Measurements from ENCODE around the gene DNAJC4. TPM values are rescaled to one million over a fixed set of nuclear protein-coding genes. Genes with fewer than 3 reads are reported as not detected.
A peak's percentile ranks its signal among the peaks of the same experiment; 100 is the strongest.

Gene DNAJC4
- total RNA-seq, 1 experiment from 2014 or later: 24.2 TPM

- H3K27ac ChIP-seq (ENCODE audit: insufficient read length, low read depth, low read length): no peak overlapping the region
- no peaks in the 10 kb centered on the region for H3K23me2 ChIP-seq (ENCODE audit: insufficient read length, low read depth, low read length, poor library complexity, severe bottlenecking)
- no peak for DNase-seq
- no peak overlapping the region for H3K18ac ChIP-seq (ENCODE audit: insufficient read length, low read depth, low read length)
- no peak overlapping the region for H3K14ac ChIP-seq (ENCODE audit: insufficient read depth, low read length)
- no peak overlapping the region for H3K4me2 ChIP-seq (ENCODE audit: insufficient read depth, insufficient read length, low read length)
- no peaks in the 10 kb centered on the region for H3K9me3 ChIP-seq (ENCODE audit: control insufficient read depth, low read depth, low read length)
- no peak overlapping the region for H3K9ac ChIP-seq (ENCODE audit: extremely low read depth, insufficient read length, low read length)
- H2BK5ac ChIP-seq (ENCODE audit: insufficient read length, low read length): no peak overlapping the region
- no peak overlapping the region for H2BK15ac ChIP-seq (ENCODE audit: low read depth, low read length)
- H4K5ac ChIP-seq (ENCODE audit: insufficient read length, low read depth, low read length): no peak overlapping the region
- H3T11ph ChIP-seq (ENCODE audit: low read length): no peak overlapping the region
- H4K91ac ChIP-seq (ENCODE audit: insufficient read length, low read depth, low read length): peak overlapping the region; percentile 32
- H4K20me1 ChIP-seq (ENCODE audit: control insufficient read depth, insufficient read depth, insufficient read length): no peaks in the 10 kb centered on the region
- H3K27me3 Mint-ChIP-seq (ENCODE audit: low read depth): no peaks in the 10 kb centered on the region; the same call in 1 of the 2 replicates
- no peak overlapping the region for H2BK120ac ChIP-seq (ENCODE audit: low read depth, low read length, poor library complexity, severe bottlenecking)
- H3K9me3 Mint-ChIP-seq: no peaks in the 10 kb centered on the region
- no peak overlapping the region for H3K4ac ChIP-seq (ENCODE audit: low read depth, low read length)
- no CpG with 5 or more reads among the region's 11 CpGs for WGBS (ENCODE audit: extremely low coverage, insufficient read length, low lambda C conversion rate)
- no peak for TF ChIP-seq CTCF (conservative IDR thresholded peaks at IDR 0.05)
- no peaks in the 10 kb centered on the region for H3K4me1 ChIP-seq (ENCODE audit: insufficient read depth, low read length)
- no peak overlapping the region for H3K56ac ChIP-seq (ENCODE audit: insufficient read length, low read depth, low read length)
- no peak overlapping the region for H2AFZ ChIP-seq (ENCODE audit: low read length)
- peaks cover 3 to 4% of the 10 kb centered on the region in 2 experiments; a peak in 2 of 4 replicates for H3K4me1 Mint-ChIP-seq
- H3K79me2 ChIP-seq (ENCODE audit: insufficient read depth, low read length): no peaks in the 10 kb centered on the region
- H2AK5ac ChIP-seq (ENCODE audit: insufficient read length, low read length): no peak overlapping the region
- no peak overlapping the region for H4K8ac ChIP-seq (replicated peaks; ENCODE audit: insufficient read length, low read depth, low read length)
- H3K4me3 Mint-ChIP-seq: no peak overlapping the region
- no peak overlapping the region for H2BK20ac ChIP-seq (ENCODE audit: low read depth, low read length, poor library complexity, severe bottlenecking)
- peak overlapping the region in 2 of 3 experiments; percentile 13 to 25; a peak in 2 of 7 replicates for H3K27ac Mint-ChIP-seq
- H3K36me3 Mint-ChIP-seq (ENCODE audit: insufficient read depth in 1 of 3, low read depth in 3 of 3): peaks cover 3 to 52% (median 22%) of the 10 kb centered on the region in 3 experiments
- no peak overlapping the region for H2BK12ac ChIP-seq (ENCODE audit: insufficient read length, low read depth, low read length)
- H3K23ac ChIP-seq (ENCODE audit: insufficient read length, low read depth, low read length): no peak overlapping the region
- no peaks in the 10 kb centered on the region for H3K27me3 ChIP-seq (ENCODE audit: insufficient read depth, low read length)
- H3K79me1 ChIP-seq (ENCODE audit: insufficient read depth, low read depth, low read length, poor library complexity, severe bottlenecking): no peaks in the 10 kb centered on the region
Measured at GRCh38 chr11:64218628-64219353, 11.6 kb upstream of the DNAJC4 start.

All from H9 (cell line).